GM18519 (cell line): ENCODE measurements around the gene POU5F1.

ENCODE experiments used
- ATAC-seq: cut with Tn5 transposase; IDR thresholded peaks from one replicate; pipeline ENCODE4 v1.9.1; 2021; ENCODE audit warnings: mild to moderate bottlenecking, moderate library complexity; ENCODE audit not compliant: unreplicated experiment, low FRiP score

Gene POU5F1

GRCh38 chr6:31118178-31118577 is 52.3 kb downstream of the POU5F1 start:
- no peak for ATAC-seq

GRCh38 chr6:31116661-31117385 is 53.7 kb downstream of the POU5F1 start:
- no peak for ATAC-seq

- no peak for ATAC-seq
Observed at GRCh38 chr6:31115941-31116560, 54.4 kb downstream of the POU5F1 start.

- no peak for ATAC-seq
Observed at GRCh38 chr6:31114970-31115849, 55.3 kb downstream of the POU5F1 start.

GRCh38 chr6:31114541-31114878 is 56.0 kb downstream of the POU5F1 start, which contains the start of gene PSORS1C1:
Gene PSORS1C1 (plus strand): TSS chr6:31114800. CDS start chr6:31129633, 14,833 bp downstream.
- ATAC-seq = no peak
